MM.1S (cell line): ENCODE data around the gene BCL11B.

ENCODE experiments used
- DNase-seq: peaks from one replicate; pipeline ENCODE4 v3.0.0-alpha.2; 2015
- H2AFZ ChIP-seq: fragments of 300-600 bp; sonication (generic); 2 replicates; pipeline ENCODE4 v1.6.0; 2016; ENCODE audit warnings: antibody characterized with exemption, low read length
- H3F3A ChIP-seq: fragments of 300-600 bp; sonication (generic); 2 replicates; pipeline ENCODE4 v1.6.1; 2016; ENCODE audit warnings: mild to moderate bottlenecking, antibody characterized with exemption, low read length, moderate library complexity, mixed read lengths; ENCODE audit not compliant: insufficient read depth
- H3K27ac ChIP-seq: fragments of 300-600 bp; sonication (generic); 2 replicates; pipeline ENCODE4 v1.5.1; 2016; ENCODE audit warnings: mild to moderate bottlenecking, low read length
- H3K27me3 ChIP-seq: fragments of 300-600 bp; sonication (generic); replicated peaks from 2 replicates; pipeline ENCODE4 v1.6.0; 2016; ENCODE audit warnings: low read length; ENCODE audit not compliant: insufficient read depth
- H3K36me3 ChIP-seq: fragments of 300-600 bp; sonication (generic); replicated peaks from 2 replicates; pipeline ENCODE4 v1.6.1; 2016; ENCODE audit warnings: mild to moderate bottlenecking, low read length, mixed read lengths; ENCODE audit not compliant: insufficient read depth
- H3K4me1 ChIP-seq: fragments of 300-600 bp; sonication (generic); 2 replicates; pipeline ENCODE4 v1.6.1; 2016; ENCODE audit warnings: low read length, mixed read lengths
- H3K4me2 ChIP-seq: fragments of 300-600 bp; sonication (generic); 2 replicates; pipeline ENCODE4 v1.6.0; 2016; ENCODE audit warnings: low read depth, low read length
- H3K4me3 ChIP-seq: fragments of 300-600 bp; sonication (generic); 2 replicates; pipeline ENCODE4 v1.5.1; 2016; ENCODE audit warnings: low read length, mixed read lengths
- H3K79me2 ChIP-seq: fragments of 300-600 bp; sonication (generic); 2 replicates; pipeline ENCODE4 v1.6.1; 2016; ENCODE audit warnings: mixed run types, low read length, mixed read lengths
- H3K9ac ChIP-seq: fragments of 300-600 bp; sonication (generic); 2 replicates; pipeline ENCODE4 v1.6.1; 2016; ENCODE audit warnings: low read length, mixed read lengths
- H3K9me2 ChIP-seq: fragments of 300-600 bp; sonication (generic); replicated peaks from 2 replicates; pipeline ENCODE4 v1.6.1; 2016; ENCODE audit warnings: mild to moderate bottlenecking, low read length, mixed read lengths; ENCODE audit not compliant: insufficient read depth
- H3K9me3 ChIP-seq: fragments of 300-600 bp; sonication (generic); replicated peaks from 2 replicates; pipeline ENCODE4 v1.6.1; 2016; ENCODE audit warnings: mild to moderate bottlenecking, low read length, mixed read lengths; ENCODE audit not compliant: insufficient read depth
- H4K20me1 ChIP-seq: fragments of 300-600 bp; sonication (generic); 2 replicates; pipeline ENCODE4 v1.6.1; 2016; ENCODE audit warnings: mild to moderate bottlenecking, low read length, moderate library complexity, mixed read lengths; ENCODE audit not compliant: insufficient read depth
- CTCF ChIP-seq: fragments of 300-600 bp; sonication (generic); IDR thresholded peaks from 2 replicates; pipeline ENCODE4 v1.5.1; 2016; ENCODE audit warnings: antibody characterized with exemption, low read length, mixed read lengths
- EZH2 ChIP-seq: fragments of 300-600 bp; sonication (generic); optimal IDR thresholded peaks from 2 replicates; pipeline ENCODE3; 2017; ENCODE audit warnings: low read depth, mild to moderate bottlenecking, antibody characterized with exemption, low read length, mixed read lengths
- EZH2phosphoT487 ChIP-seq: fragments of 300-600 bp; sonication (generic); IDR thresholded peaks from 2 replicates; pipeline ENCODE4 v1.6.1; 2018; ENCODE audit warnings: antibody characterized with exemption, low read length

The BCL11B gene

GRCh38 chr14:99194136-99194535 is 77.9 kb downstream of the BCL11B start:
- no peaks in the 10 kb centered on the region for H3K27me3 ChIP-seq

DNA sequence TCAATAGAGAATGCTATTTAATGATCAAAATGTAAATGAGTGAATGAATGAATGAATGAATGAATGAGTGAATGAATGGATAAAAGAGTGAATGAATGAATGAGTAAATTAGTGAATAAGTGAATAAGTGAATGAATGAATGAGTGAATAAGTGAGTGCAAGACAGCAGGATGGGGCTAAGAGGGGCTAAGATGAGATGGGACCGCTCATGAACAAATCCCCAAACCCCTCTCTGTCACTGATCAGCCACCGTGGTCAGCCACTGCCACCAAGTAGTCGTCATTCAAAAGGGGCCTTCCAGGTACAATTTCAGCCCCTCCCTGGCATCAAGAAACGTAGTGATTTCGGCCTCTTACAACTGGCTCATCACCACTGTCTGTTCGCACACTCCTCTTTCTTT is 79.2 kb downstream of the BCL11B start:
- Histone ChIP-seq H3K79me2 (no peaks in the 10 kb centered on the region), H3K27ac (no peak overlapping the region), H2AFZ (no peak overlapping the region), H3K9ac (no peak overlapping the region), H3K4me1 (no peaks in the 10 kb centered on the region), H3K9me2 (no peaks in the 10 kb centered on the region), H3F3A (no peaks in the 10 kb centered on the region), H3K27me3 (no peaks in the 10 kb centered on the region), H3K4me3 (no peak overlapping the region), H3K4me2 (no peak overlapping the region), H3K9me3 (no peaks in the 10 kb centered on the region), H4K20me1 (no peaks in the 10 kb centered on the region), H3K36me3 (no peaks in the 10 kb centered on the region)
- TF ChIP-seq EZH2 (no peak), EZH2phosphoT487 (no peak), CTCF (no peak)
- no peak for DNase-seq

More at GRCh38 chr14:99194136-99194535, 77.9 kb downstream of the BCL11B start:
- H3K36me3 ChIP-seq, result no peaks in the 10 kb centered on the region
- H3K27ac ChIP-seq, result no peak overlapping the region
- no peak overlapping the region for H3K4me3 ChIP-seq
- H3K9me3 ChIP-seq, result no peaks in the 10 kb centered on the region
- H3K79me2 ChIP-seq, result no peaks in the 10 kb centered on the region
- H3K9ac ChIP-seq, result no peak overlapping the region
- TF ChIP-seq CTCF (no peak), EZH2 (no peak), EZH2phosphoT487 (no peak)
- no peak overlapping the region for H3K4me2 ChIP-seq
- DNase-seq, result no peak
- no peaks in the 10 kb centered on the region for H3F3A ChIP-seq
- H3K4me1 ChIP-seq, result no peaks in the 10 kb centered on the region
- H2AFZ ChIP-seq, result no peak overlapping the region
- H3K9me2 ChIP-seq, result no peaks in the 10 kb centered on the region
- no peaks in the 10 kb centered on the region for H4K20me1 ChIP-seq

DNA sequence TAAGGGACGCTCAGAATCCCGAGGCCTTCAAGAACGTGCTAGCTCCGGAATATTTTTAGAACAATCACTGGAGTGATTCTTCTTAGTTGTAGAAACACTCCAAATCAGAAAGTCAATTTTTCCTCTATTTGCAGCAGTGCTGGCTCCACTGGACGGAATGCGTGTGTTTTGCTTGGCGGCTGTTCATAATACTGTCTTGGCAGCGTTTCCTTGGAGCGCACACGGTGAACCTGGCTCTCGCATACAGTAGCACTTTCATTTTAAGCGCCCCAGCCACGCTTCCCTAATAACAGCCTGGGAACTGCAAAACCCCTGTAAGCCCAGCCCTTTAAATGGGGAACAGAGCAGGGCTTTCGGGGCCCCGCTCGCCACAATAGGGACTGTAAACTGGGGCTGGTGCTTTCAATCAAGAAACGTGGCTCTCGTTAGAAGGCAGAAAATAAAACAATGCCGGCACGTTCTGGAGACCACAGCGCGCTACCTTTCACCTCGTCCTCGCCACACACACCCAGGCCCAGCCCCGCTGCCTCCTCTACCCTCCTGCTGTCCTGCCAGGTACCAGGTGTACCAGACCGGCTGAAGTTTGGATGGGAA is 79.9 kb downstream of the BCL11B start:
- H3K9ac ChIP-seq, result no peak overlapping the region
- peak overlapping the region; percentile 46 for H3K4me3 ChIP-seq
- no peaks in the 10 kb centered on the region for H3K4me1 ChIP-seq
- peak overlapping the region; percentile 38; the same call in 1 of the 2 replicates for H2AFZ ChIP-seq
- no peaks in the 10 kb centered on the region for H3K9me3 ChIP-seq
- peak overlapping the region; percentile 60 for H3K4me2 ChIP-seq
- no peak overlapping the region for H3K27ac ChIP-seq
- H4K20me1 ChIP-seq, result no peaks in the 10 kb centered on the region
- H3K36me3 ChIP-seq, result no peaks in the 10 kb centered on the region
- no peak for TF ChIP-seq EZH2
- no peak for TF ChIP-seq CTCF
- TF ChIP-seq EZH2phosphoT487, result no peak
- DNase-seq, result peak; percentile 19
- no peaks in the 10 kb centered on the region for H3K27me3 ChIP-seq
- no peaks in the 10 kb centered on the region for H3F3A ChIP-seq
- no peaks in the 10 kb centered on the region for H3K79me2 ChIP-seq
- H3K9me2 ChIP-seq, result no peaks in the 10 kb centered on the region
